Psoas muscle (tissue), 8 donors: ENCODE data around the gene ZNF491. TPM values are rescaled to one million over a fixed set of nuclear protein-coding genes. Genes with fewer than 3 reads are reported as not detected.
"Not testable (repeated sequence)": the region's sequence is repeated elsewhere in the genome, so short reads cannot be mapped to it uniquely, and the experiment has no call there.

Source experiments
- ATAC-seq, 4 donors: fragments of 200-7000 bp; cut with Tn5 transposase; one replicate each; pipeline ENCODE4 v1.9.1; 2020; ENCODE audit warnings: moderate library complexity in 3 of 4, mild to moderate bottlenecking in 2 of 4
- DNase-seq, 2 donors: peaks; one replicate each; pipeline ENCODE4 v3.0.0-alpha.2; 2020
- H3K27ac ChIP-seq: fragments of 200-600 bp; one replicate; pipeline ENCODE4 v1.8.0; 2022
- H3K27me3 ChIP-seq, 3 donors: fragments of 200-600 bp in 1 of 3; one replicate each; pipeline versions ENCODE4 v1.6.1 to v1.8.0; 2013 to 2022; ENCODE audit warnings: low read length in 2 of 3, mild to moderate bottlenecking in 2 of 3, moderate library complexity in 1 of 3; ENCODE audit not compliant: insufficient read depth in 3 of 3
- H3K36me3 ChIP-seq, 2 donors: fragments of 200-600 bp in 1 of 2; one replicate each; pipeline versions ENCODE4 v1.6.1 to v1.8.0; 2013 to 2022; ENCODE audit warnings: low read depth in 1 of 2, mild to moderate bottlenecking in 1 of 2, moderate library complexity in 1 of 2; ENCODE audit not compliant: insufficient read depth in 1 of 2
- H3K4me1 ChIP-seq: fragments of 200-600 bp; one replicate; pipeline ENCODE4 v1.8.0; 2022
- H3K4me3 ChIP-seq: fragments of 200-600 bp; one replicate; pipeline ENCODE4 v1.8.0; 2022; ENCODE audit warnings: mild to moderate bottlenecking
- H3K9me3 ChIP-seq: fragments of 200-600 bp; one replicate; pipeline ENCODE4 v1.8.0; 2022
- WGBS, 3 donors: extraction: QIAGEN DNeasy Blood & Tissue Kit; methylation state at CpG; one replicate each; pipeline versions ENCODE4 v1.1.6 to v1.1.7; 2013; 5-methylcytosine and 5-hydroxymethylcytosine counted together
- intact Hi-C, 2 donors: fragments of 100-400 bp; cut with DNase I; formaldehyde crosslinking; loops; one replicate each; pipeline versions ENCODE4 v1.11.0 to v1.14.2; 2022
- polyA plus RNA-seq, 3 donors: library from polyadenylated mRNA; stranded (reverse); fragments of 200-250 nt; gene quantifications; one replicate each; pipeline ENCODE4 v1.2.3, GENCODE V29; 2013
- total RNA-seq, 4 donors: library from RNA; stranded (reverse); fragmentation: NEBNext Ultra II Directional in 2 of 4; extraction: Animal tissue kit (Norgen Biotek cat#: 25700) in 2 of 4; gene quantifications; one replicate each; pipeline versions ENCODE4 v1.2.1 to v1.2.4, GENCODE V29; 2021 to 2023
- TF ChIP-seq, protein P1 (sequence below): fragments of 200-600 bp; IDR thresholded peaks from one replicate; pipeline ENCODE4 v1.8.0; 2022; ENCODE audit warnings: antibody characterized with exemption
- donor health status: healthy with polysubstance abuse.
- donor health status: DM: no; HTN: no; CAD: no; lungs with moderate emphysema.
- donor health status: Bipolar disorder and iron deficiency.
- donor health status: healthy.
- donor health status: DM: yes; HTN: yes; CAD: no.
- donor health status: DM: no; HTN: no; CAD: no.
- donor health status: DM: no; HTN: no; CAD: no.
- donor health status: DM: yes; HTN: yes; CAD: no.

Gene ZNF491
- total and polyA plus RNA-seq, 7 donors: 0.44 to 1.9 (median 0.93) TPM

DNA sequence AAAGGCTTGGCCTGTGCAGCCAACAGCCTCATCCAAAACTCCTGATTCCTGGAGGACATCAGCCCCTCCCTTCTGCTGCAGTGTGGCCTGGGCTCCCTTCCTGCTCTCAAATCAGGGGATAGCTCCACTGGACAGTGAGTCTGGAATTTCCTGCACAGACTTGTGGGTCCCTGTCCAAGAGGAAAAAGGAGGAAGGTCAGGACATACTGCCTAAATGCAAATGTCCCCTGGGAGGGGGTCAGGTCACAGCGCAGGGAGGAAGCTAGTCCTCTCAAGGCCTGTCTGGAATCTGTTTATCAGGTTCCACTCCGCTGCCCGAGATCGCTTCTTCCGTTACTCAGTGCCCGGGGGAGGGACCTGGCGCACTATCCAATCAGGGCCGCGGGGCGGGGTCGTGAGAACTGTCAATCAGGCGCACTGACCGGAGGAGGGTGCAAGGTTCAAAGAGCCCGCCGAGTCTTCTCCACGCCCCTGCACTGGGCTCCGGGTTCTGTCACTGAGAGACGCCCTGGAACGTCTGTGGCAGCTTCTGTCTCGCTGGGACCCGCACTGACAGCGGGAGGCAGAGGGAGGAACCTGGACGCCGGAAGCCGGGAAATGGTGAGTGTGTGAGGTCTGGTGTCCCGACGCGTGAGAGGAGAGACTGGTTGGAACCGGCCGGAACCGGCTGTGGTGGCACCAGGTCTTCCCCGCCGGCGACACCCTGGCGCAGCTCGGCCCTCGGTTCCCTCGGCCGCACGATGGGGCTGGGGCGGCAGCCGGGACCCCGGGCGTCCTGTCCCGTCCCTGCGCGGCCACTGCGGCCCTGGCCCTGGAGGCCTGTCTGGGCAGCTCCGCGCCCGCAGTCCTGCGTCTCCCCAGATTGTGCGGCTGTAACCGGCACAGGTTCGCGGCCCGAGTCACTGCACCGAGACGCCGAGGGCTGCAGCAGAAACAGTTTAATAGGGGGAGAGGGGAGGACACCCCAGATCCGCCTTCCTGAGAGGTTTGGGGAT lies 31.4 kb upstream of the ZNF491 start, which contains the start of gene ZNF441:
ZNF441 (plus strand) TSS at position 404 of the 995 bp plus-strand sequence; CDS start at position 598, 194 bp downstream.
- DNase-seq (peak; percentile 97 to 98), ATAC-seq (peak; percentile 99 to 100 (median 99))
- Histone ChIP-seq H3K4me3 (peak within 1 kb of the TSS; percentile 86), H3K27me3 (no peaks in the 10 kb centered on the region), H3K27ac (peak within 1 kb of the TSS; percentile 95), H3K36me3 (no peaks in the 10 kb centered on the region), H3K4me1 (peaks cover 5% of the 10 kb centered on the region), H3K9me3 (peaks cover 7% of the 10 kb centered on the region)
- WGBS, 3 donors: 0 to 1% (median 0%) methylated on average over 55 to 61 of the region's 61 CpGs
- intact Hi-C loops: loop anchor here in 1 of 2 donors (2.0 kb wide), 1 partner anchor 28 kb away; the partner anchor contains the start of gene ZNF823
- TF ChIP-seq, protein P1, sequence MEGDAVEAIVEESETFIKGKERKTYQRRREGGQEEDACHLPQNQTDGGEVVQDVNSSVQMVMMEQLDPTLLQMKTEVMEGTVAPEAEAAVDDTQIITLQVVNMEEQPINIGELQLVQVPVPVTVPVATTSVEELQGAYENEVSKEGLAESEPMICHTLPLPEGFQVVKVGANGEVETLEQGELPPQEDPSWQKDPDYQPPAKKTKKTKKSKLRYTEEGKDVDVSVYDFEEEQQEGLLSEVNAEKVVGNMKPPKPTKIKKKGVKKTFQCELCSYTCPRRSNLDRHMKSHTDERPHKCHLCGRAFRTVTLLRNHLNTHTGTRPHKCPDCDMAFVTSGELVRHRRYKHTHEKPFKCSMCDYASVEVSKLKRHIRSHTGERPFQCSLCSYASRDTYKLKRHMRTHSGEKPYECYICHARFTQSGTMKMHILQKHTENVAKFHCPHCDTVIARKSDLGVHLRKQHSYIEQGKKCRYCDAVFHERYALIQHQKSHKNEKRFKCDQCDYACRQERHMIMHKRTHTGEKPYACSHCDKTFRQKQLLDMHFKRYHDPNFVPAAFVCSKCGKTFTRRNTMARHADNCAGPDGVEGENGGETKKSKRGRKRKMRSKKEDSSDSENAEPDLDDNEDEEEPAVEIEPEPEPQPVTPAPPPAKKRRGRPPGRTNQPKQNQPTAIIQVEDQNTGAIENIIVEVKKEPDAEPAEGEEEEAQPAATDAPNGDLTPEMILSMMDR: no peak

DNA sequence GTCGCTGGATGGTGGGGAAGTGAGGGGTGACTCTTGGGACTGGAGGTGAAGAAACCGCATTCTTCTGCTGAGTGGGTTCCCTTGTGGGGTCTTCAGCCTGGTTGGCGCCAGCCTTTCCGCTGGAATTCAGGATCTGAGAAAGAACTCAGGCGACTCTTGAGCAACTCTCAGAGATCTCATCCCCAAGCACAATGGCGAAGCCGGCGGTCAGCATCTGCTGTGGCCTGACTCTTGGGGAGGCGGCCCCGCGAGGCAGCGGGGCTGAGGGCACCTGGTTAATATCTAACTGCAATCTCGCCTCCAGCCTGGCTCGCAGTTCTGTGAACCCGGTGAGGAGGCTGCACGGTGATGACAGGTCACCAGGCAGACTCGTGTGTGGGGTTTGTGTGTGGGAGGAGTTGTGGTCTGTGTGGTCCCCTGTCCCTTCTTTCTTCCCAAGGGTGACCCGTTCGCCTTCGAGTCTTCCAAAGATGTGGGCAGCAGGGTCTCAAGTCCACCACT lies 30.6 kb upstream of the ZNF491 start:
- 2% methylated on average over 20 of the region's 20 CpGs for WGBS, 3 donors
- peak; percentile 21 to 64 for DNase-seq
- H3K4me1 ChIP-seq: peaks cover 5% of the 10 kb centered on the region
- H3K9me3 ChIP-seq: peaks cover 7% of the 10 kb centered on the region
- H3K27me3 ChIP-seq: no peaks in the 10 kb centered on the region
- intact Hi-C loops: loop anchor here in 1 of 2 donors (2.0 kb wide), 1 partner anchor 29 kb away; the partner anchor contains the start of gene ZNF823
- no peaks in the 10 kb centered on the region for H3K36me3 ChIP-seq
- H3K27ac ChIP-seq: peak overlapping the region; percentile 95
- peak in 2 of 4 donors; percentile 29 to 38 for ATAC-seq
- TF ChIP-seq, protein P1: no peak
- peak overlapping the region; percentile 86 for H3K4me3 ChIP-seq

DNA sequence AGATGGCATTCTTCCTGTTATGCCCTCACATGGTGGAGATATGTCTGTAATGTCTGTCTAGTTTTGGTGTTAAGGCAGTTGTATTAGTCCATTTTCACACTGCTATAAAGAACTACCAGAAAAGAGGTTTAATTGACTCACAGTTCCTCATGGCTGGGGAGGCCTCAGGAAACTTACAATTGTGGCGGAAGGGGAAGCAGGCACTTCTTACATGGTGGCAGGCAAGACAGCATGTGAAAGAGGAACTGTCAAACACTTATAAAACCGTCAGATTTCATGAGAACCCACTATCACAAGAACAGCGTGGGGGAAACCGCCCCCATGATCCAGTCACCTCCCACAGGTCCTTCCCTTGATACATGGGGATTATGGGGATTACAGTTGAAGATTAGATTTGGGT lies 28.3 kb upstream of the ZNF491 start:
- WGBS, 3 donors: 96% methylated on average over 4 of the region's 4 CpGs
- ATAC-seq (no peak), DNase-seq (no peak)
- H3K27me3 ChIP-seq: no peaks in the 10 kb centered on the region
- H3K4me3 ChIP-seq: no peak overlapping the region
- H3K4me1 ChIP-seq: peaks cover 5% of the 10 kb centered on the region
- H3K27ac ChIP-seq: no peak overlapping the region
- peaks cover 14% of the 10 kb centered on the region for H3K9me3 ChIP-seq
- no peaks in the 10 kb centered on the region for H3K36me3 ChIP-seq
- intact Hi-C loops: no loop called here
- TF ChIP-seq, protein P1: no peak

DNA sequence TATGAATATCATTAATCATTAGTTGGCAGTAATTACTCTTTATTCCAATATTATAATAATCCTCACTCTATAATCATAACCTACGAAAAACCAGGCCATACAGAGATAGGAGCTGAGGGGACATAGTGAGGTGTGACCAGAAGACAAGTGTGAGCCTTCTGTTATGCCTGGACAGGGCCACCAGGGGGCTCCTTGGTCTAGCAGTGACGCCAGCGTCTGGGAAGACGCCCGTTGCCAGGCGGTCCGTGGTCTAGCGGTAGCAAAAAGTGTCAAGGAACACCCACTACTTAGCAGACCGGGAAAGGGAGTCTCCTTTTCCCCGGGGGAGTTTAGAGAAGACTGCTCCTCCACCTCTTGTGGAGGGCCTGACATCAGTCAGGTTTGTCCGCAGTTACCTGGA lies 26.8 kb upstream of the ZNF491 start:
- H3K4me1 ChIP-seq, H3K27ac ChIP-seq, DNase-seq, H3K4me3 ChIP-seq, ATAC-seq, H3K27me3 ChIP-seq, intact Hi-C loops, H3K36me3 ChIP-seq: not testable (repeated sequence)
- WGBS, 3 donors: 68 to 83% (median 71%) methylated on average over 11 of the region's 11 CpGs
- peaks cover 19% of the 10 kb centered on the region for H3K9me3 ChIP-seq

DNA sequence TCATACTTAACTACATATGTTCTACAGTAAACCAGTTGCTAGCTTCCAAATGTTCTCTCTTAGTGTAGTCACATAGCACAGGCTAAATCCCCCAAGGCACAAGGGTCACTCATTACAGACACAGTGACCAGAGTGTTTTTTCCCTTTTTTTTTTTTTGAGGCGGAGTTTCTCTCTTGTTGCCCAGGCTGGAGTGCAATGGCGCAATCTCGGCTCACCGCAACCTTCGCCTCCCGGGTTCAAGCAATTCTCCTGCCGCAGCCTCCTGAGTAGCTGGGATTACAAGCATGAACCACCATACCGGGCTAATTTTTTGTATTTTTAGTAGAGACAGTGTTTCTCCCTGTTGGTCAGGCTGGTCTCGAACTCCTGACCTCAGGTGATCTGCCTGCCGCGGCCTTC lies 21.7 kb upstream of the ZNF491 start:
- intact Hi-C loops, H3K27ac ChIP-seq, H3K4me3 ChIP-seq, ATAC-seq, H3K27me3 ChIP-seq, H3K4me1 ChIP-seq, DNase-seq: not testable (repeated sequence)
- peaks cover 27 to 42% of the 10 kb centered on the region in 2 donors for H3K36me3 ChIP-seq
- WGBS, 3 donors: 96 to 99% (median 97%) methylated on average over 11 of the region's 11 CpGs
- H3K9me3 ChIP-seq: peaks cover 50% of the 10 kb centered on the region
